Measurements from ENCODE around the gene SLC25A4.

Gene SLC25A4

GRCh38 chr4:185122681-185123345, 20.3 kb upstream of the SLC25A4 start:
- DNase-seq: peak; percentile 33

DNA sequence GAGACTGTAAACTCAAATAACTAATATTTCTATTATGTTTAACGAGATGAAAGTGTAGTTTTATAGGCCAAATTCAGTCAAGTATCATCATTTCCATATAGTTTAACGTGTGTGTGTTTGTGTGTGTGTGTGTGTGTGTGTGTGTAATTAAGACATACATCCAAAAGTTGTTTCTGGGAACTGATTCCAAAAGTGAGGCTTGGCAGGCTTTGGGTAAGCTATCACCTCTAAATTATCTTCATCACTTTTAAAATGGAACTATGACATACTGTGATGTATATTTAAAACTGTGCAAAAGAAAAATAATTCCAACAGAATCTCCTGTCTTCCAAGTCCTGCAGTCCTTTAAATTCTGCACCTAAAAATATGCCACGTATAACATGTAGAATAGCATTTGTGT, 19.1 kb upstream of the SLC25A4 start:
- no peak for DNase-seq

DNA sequence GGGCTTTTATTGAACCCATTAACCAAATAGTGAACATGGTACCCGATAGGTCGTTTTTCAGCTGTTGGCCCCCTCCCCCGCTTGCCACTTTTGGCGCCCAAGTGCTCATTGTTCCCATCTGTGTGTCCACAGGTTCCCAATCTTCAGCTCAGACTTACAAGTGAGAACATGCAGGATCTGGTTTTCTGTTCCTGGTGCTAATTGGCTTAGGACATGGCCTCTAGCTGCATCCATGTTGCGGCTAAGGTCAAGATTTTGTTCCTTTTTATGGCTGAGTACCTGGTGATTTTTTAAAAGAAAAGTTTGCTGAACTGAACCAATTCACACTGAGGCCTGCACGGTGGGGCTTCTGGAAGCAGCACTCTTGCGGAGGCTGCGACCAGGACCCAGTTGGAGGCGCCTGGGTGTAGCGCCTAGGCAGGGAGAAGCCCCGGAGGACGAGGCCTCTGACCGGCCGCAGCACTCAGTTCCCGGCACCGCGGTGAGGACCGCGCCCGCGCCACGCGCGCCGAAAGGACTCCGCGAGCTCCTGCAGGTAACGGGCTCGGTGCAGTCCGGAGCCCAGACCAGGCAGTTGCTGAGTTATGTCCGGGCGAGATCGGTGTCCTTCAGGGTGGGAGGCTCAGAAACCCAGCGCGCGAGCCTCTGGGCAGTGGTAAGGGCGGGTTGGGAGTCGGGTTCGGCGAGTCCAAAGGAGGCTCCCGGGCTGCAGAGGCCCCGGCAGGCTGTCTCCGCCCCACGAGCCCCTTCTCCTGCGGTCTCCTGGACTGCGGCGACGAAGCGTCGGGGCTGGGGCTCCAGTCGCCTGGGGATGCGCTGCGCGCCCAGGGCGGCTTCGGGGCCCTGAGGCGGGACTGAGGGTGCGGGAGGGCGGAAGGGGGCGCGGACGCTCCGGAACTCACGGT, 15.8 kb upstream of the SLC25A4 start:
- DNase-seq: no peak

DNA sequence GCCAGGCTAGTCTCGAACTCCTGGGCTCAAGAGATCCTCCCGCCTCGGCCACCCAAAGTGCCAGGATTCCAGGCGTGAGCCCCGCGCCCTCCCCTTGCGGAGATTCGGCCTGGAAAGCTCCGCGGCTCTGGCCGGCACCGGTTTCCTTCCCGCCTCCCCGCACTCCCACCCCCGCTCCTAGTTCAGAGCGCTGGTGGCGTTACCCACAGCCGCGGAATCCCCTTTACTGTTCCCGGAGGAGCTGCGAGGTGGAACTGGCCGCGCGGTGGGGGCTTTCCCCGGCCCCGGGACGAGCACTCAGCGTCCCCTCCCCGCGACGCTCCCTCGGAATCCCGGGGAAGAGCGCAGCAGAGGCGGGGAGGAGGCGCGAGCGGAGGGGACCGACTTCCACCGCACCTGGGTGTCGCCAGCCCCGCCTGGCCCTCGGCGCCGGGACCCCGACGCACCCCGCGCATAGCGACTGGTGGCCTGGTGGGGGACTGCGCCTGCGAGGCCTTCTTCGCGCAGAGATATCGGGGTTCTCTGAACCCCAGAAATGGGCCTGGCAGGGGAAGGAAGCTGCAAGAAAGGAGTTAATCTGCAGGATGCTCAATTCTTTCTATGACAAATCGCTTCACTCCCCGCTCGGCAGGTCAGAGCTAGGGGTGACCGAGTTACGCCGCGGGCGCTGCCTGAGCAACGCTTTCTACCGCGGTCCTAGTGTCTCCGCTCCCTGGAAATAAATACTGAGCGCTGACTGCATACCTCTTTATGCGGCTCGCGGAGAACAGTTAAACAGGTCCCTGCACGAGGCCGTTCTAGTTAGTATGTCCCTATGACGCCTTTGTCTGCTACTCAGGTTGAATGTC, 14.6 kb upstream of the SLC25A4 start:
- no peak for DNase-seq

DNA sequence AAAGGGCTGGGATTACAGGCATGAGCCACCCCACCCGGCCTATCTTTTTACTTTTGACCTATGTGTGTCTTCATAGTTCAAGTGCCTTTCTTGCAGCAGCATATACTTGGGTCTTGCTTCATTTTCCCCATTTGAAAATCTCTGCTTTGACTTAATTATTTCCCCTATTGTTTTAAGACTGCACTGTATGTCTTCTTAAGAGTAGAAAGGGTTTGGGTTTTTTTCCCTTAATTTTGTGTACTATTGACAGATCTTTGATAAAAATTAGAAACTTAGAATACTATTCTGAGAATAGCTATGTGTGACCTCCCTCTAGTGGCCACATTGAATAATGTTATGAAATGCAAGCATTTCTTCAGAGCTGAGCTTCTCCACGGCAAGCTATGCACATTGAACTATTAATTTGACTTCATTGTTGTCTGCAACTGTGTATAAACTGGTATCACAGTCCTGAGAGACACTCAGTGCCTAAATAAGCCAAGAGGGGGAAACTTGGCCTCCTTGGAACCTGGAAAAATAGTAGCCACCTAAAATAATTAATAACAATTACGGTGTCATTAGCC, 8.7 kb upstream of the SLC25A4 start:
- DNase-seq: peak; percentile 83

DNA sequence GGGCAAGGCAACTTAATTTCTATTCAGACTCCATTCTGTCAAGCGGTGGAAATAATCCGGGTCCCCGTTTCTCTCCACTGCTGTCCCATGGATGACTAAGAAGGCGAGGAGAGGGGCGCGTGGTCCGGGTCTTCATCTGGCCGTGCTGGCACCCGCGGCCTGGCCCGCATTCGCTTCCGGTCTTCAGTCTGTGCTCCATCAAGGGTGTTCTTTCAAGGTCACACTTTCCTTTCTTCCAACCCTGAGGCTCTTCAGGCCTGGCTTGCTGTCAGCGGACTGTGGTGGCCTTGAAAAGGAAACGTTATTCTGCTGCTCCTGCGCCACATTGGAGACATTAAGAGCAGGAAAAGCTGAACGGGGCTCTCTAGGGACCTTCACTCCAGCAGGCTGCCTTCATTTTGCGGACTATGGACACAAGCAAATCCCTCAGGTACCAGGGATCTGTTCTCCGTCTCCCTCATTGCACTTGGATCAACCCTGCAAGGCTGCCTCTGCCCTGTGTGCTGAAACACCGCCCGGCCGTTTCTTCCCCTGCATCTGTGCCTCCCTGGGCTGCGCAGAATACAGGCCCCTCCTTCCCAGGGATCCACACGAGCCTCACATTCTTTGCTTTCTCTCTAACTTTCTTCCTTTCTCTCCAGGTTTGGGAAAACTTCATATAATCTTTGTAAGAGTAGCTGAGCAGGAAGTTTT, 5.7 kb upstream of the SLC25A4 start:
- DNase-seq: no peak

GRCh38 chr4:185138161-185138560, 4.9 kb upstream of the SLC25A4 start:
- no peak for DNase-seq

- DNase-seq: no peak
These were observed 3.3 kb upstream of the SLC25A4 start for GRCh38 chr4:185139736-185140135.

GRCh38 chr4:185141777-185142176, 1.3 kb upstream of the SLC25A4 start:
- DNase-seq: no peak

DNA sequence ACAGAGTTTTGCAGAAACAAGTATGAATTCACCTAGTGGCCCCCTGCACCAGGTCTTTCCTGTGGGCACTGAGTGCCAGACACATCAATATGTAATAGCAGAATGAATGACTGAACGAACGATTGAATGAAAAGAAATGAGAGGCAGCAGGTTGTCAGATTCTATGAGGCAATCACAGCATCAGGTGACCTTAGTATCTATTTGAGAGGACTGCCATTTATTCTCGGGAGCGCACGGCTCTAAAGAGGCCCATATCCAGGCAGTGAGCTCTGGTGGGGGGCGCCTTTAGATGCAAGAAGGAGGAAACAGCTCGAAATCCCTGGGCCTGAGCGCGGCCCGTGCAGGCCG, 528 bp upstream of the SLC25A4 start:
- peak; percentile 65 for DNase-seq

DNA sequence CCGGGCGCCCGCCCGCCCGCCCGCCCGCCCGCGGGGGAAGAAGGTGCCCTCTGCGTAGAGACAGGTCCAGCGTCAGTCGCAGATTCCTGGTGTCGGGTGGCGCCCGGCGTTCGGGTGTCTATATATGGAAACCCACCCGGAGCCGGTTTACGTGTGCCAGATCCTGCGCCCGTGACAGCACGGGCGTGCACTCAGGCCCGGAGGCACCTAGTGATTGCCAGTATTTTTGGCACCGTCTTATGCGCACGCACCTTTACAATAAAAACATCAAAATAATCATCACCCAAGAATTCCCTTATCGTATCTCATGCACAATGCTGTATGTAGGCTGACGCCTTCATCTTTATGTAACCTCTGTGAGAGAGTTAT, 519 bp downstream of the SLC25A4 start:
- peak; percentile 39 for DNase-seq

GRCh38 chr4:185144601-185145240, 1.7 kb downstream of the SLC25A4 start:
- DNase-seq: no peak

DNA sequence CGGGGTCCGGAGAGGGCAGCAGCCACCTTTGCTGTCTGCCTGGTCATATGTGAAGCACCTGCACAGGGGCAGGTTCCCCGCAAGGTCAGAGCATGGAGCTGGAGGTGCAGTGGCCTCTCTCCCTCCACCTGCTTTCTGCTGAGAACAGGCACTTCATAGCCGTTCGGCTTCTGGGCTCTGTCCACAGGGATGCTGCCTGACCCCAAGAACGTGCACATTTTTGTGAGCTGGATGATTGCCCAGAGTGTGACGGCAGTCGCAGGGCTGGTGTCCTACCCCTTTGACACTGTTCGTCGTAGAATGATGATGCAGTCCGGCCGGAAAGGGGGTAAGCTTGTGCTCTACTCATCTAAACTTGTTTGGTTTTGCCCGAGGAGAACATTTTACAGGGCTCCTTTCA, 2.5 kb downstream of the SLC25A4 start:
- no peak for DNase-seq

GRCh38 chr4:185149392-185149791, 6.3 kb downstream of the SLC25A4 start:
- no peak for DNase-seq

DNA sequence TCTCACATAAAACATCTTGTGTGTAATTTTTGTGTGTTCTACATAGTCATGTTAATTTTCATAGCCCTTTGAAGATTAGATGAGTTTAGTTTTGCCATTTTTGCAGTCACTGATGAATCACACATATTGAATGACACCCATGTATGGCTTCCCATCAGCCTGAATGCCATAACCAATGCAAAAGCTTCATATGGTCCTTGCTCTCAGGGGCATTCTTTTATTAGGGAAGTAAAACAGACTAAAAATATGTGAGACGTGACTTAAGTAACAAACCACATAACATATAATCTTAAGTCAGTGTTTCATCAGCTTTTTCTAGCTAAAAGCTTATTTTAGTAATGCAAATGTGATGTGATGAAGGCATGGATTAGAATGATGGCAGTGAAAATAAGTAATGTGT, 8.2 kb downstream of the SLC25A4 start:
- DNase-seq: no peak

GRCh38 chr4:185165605-185166063, 22.6 kb downstream of the SLC25A4 start:
- DNase-seq: peak; percentile 84

DNA sequence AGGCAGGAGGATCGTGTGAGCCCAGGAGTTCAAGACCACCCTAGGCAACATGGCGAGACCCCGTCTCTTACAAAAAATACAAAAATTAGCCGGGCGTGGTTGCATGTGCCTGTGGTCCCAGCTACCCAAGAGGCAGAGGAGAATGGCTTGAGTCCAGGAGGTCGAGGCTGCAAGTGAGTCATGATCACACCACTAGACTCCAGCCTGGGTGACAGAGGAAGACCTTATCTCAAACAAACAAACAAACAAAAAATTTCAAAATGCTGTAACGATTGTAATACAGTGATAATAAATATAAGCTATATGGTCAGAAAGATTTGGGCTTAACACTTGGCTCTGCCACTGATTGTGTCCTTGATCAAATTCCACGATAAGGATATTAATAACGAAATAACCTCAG, 24.2 kb downstream of the SLC25A4 start:
- no peak for DNase-seq

- no peak for DNase-seq
These were observed 28.5 kb downstream of the SLC25A4 start for GRCh38 chr4:185171373-185172071.

DNA sequence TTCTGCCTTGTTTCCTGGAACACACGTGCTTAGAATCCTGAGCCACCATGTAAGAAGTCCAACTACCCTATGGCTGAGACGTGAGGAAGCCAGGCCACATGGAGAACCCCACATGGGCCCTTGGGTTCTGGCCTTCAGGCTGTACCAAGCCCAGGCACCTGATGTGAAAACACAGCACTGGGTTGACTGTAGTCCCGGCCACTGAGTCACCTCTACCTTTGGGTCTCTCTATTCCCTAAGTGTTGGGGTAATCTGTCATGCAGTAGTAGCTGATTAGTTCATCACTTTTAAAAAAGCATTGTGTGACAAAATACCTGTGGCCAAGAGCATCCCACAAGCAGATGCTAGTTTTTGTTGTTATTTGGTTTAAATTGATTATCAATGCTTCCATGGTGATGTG, 36.4 kb downstream of the SLC25A4 start:
- DNase-seq: no peak

GRCh38 chr4:185182239-185182638, 39.2 kb downstream of the SLC25A4 start:
- no peak for DNase-seq

GRCh38 chr4:185183622-185184281, 40.7 kb downstream of the SLC25A4 start:
- peak; percentile 94 for DNase-seq

Measured in OCI-M1 (cell line).